ENCODE data around the gene RFWD3.

RFWD3 gene

GRCh38 chr16:74667255-74667700 lies 601 bp upstream of the RFWD3 start:
- Histone ChIP-seq H3K36me3 (ENCODE audit: control insufficient read depth, insufficient read depth, low read length) (no peaks in the 10 kb centered on the region), H3K4me2 (ENCODE audit: low read length) (peak overlapping the region; percentile 64), H3K9ac (no peak overlapping the region), H3K79me2 (peaks cover 22% of the 10 kb centered on the region), H3K4me1 (no peaks in the 10 kb centered on the region), H3K27ac (no peak overlapping the region), H3K9me3 (ENCODE audit: control insufficient read depth, low read length) (no peaks in the 10 kb centered on the region), H3K27me3 (ENCODE audit: control insufficient read depth, insufficient read depth, low read length) (no peaks in the 10 kb centered on the region), H3K4me3 (ENCODE audit: low read depth, low read length) (peak overlapping the region; percentile 95), H2AFZ (peak overlapping the region; percentile 84)
- no peak for TF ChIP-seq CTCF (IDR thresholded peaks at IDR 0.05)

GRCh38 chr16:74666010-74666421 lies 661 bp downstream of the RFWD3 start:
- Histone ChIP-seq H3K27me3 (ENCODE audit: control insufficient read depth, insufficient read depth, low read length) (no peaks in the 10 kb centered on the region), H3K36me3 (ENCODE audit: control insufficient read depth, insufficient read depth, low read length) (no peaks in the 10 kb centered on the region), H3K79me2 (peaks cover 22% of the 10 kb centered on the region), H3K4me1 (no peaks in the 10 kb centered on the region), H3K9ac (peak overlapping the region; percentile 48), H2AFZ (peak overlapping the region; percentile 92), H3K4me3 (ENCODE audit: low read depth, low read length) (peak overlapping the region; percentile 95), H3K27ac (no peak overlapping the region), H3K4me2 (ENCODE audit: low read length) (peak overlapping the region; percentile 89), H3K9me3 (ENCODE audit: control insufficient read depth, low read length) (no peaks in the 10 kb centered on the region)
- TF ChIP-seq CTCF (IDR thresholded peaks at IDR 0.05), result no peak

GRCh38 chr16:74661064-74661463 lies 5.6 kb downstream of the RFWD3 start:
- no peak overlapping the region for H3K27ac ChIP-seq
- H2AFZ ChIP-seq, result no peak overlapping the region
- H3K79me2 ChIP-seq, result peaks cover 39% of the 10 kb centered on the region
- no peak overlapping the region for H3K9ac ChIP-seq
- H3K27me3 ChIP-seq (ENCODE audit: control insufficient read depth, insufficient read depth, low read length), result no peaks in the 10 kb centered on the region
- no peaks in the 10 kb centered on the region for H3K9me3 ChIP-seq (ENCODE audit: control insufficient read depth, low read length)
- no peak for TF ChIP-seq CTCF (IDR thresholded peaks at IDR 0.05)
- H3K4me2 ChIP-seq (ENCODE audit: low read length), result no peak overlapping the region
- H3K4me3 ChIP-seq (ENCODE audit: low read depth, low read length), result no peak overlapping the region
- no peaks in the 10 kb centered on the region for H3K36me3 ChIP-seq (ENCODE audit: control insufficient read depth, insufficient read depth, low read length)
- H3K4me1 ChIP-seq, result no peaks in the 10 kb centered on the region

- TF ChIP-seq CTCF (IDR thresholded peaks at IDR 0.05), result no peak
- no peak overlapping the region for H3K9ac ChIP-seq
- no peaks in the 10 kb centered on the region for H3K9me3 ChIP-seq (ENCODE audit: control insufficient read depth, low read length)
- H3K4me2 ChIP-seq (ENCODE audit: low read length), result no peak overlapping the region
- H3K4me3 ChIP-seq (ENCODE audit: low read depth, low read length), result no peak overlapping the region
- no peak overlapping the region for H2AFZ ChIP-seq
- peaks cover 36% of the 10 kb centered on the region for H3K79me2 ChIP-seq
- no peaks in the 10 kb centered on the region for H3K27me3 ChIP-seq (ENCODE audit: control insufficient read depth, insufficient read depth, low read length)
- no peak overlapping the region for H3K27ac ChIP-seq
- no peaks in the 10 kb centered on the region for H3K36me3 ChIP-seq (ENCODE audit: control insufficient read depth, insufficient read depth, low read length)
- no peaks in the 10 kb centered on the region for H3K4me1 ChIP-seq
Measured at GRCh38 chr16:74660383-74660782, 6.3 kb downstream of the RFWD3 start.

- Histone ChIP-seq H3K79me2 (peaks cover 36% of the 10 kb centered on the region), H3K9me3 (ENCODE audit: control insufficient read depth, low read length) (no peaks in the 10 kb centered on the region), H3K4me3 (ENCODE audit: low read depth, low read length) (no peak overlapping the region), H3K9ac (no peak overlapping the region), H3K36me3 (ENCODE audit: control insufficient read depth, insufficient read depth, low read length) (no peaks in the 10 kb centered on the region), H2AFZ (no peak overlapping the region), H3K27me3 (ENCODE audit: control insufficient read depth, insufficient read depth, low read length) (no peaks in the 10 kb centered on the region), H3K4me2 (ENCODE audit: low read length) (no peak overlapping the region), H3K27ac (no peak overlapping the region), H3K4me1 (no peaks in the 10 kb centered on the region)
- no peak for TF ChIP-seq CTCF (IDR thresholded peaks at IDR 0.05)
Measured at GRCh38 chr16:74659041-74659440, 7.6 kb downstream of the RFWD3 start.
